ENCODE data around the gene EIF3L.
A peak's percentile ranks its signal among the peaks of the same experiment; 100 is the strongest.

The EIF3L gene

DNA sequence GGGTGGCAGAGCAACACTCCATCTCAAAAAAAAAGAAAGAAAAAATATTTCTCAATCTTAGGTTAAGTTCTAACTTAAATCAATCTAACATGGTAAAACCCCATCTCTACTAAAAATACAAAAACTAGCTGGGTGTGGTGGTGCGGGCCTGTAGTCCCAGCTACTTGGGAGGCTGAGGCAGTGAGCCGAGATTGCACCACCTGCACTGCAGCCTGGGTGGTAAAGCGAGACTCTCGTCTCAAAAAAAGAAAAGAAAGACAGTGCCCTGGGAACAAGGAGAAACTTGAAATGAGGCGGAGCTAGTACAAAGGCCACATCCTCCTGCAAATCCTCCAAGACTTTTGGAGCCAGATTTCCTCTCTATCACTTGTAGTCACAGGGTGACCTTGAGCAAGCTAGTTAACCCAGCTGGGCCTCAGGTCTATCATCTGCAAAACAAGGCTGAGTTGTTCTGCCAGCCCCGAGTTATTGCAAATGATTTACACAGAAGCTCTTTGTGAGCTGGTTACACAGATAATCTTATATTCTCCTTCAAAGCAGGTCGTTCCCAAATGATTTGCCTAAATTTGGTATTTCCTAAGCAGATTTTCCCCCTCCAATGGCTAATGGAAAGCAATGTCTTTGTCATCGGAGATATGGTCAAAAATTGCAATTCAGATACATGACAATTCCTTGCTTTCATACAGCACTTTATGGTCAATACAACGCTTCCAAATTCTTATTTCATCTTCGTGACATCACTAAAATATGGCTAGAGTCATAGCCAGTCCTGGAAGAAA is 7.0 kb upstream of the EIF3L start:
- Histone ChIP-seq H4K20me1 (ENCODE audit: control insufficient read depth, insufficient read depth, low read depth, low read length) (no peaks in the 10 kb centered on the region), H3K4me3 (ENCODE audit: low read length) (peak overlapping the region; percentile 96), H3K36me3 (ENCODE audit: control insufficient read depth, low read length) (peaks cover 25% of the 10 kb centered on the region), H3F3A (ENCODE audit: control insufficient read depth, insufficient read depth) (peaks cover 22% of the 10 kb centered on the region), H3K4me1 (ENCODE audit: control insufficient read depth, low read length) (peaks cover 19% of the 10 kb centered on the region), H3K27ac (ENCODE audit: low read depth, low read length) (no peak overlapping the region), H3K4me2 (ENCODE audit: low read length) (peak overlapping the region; percentile 82), H3K9me3 (ENCODE audit: control insufficient read depth, insufficient read depth, low read length) (peaks cover 7% of the 10 kb centered on the region; the same call in 1 of the 2 replicates), H3K79me2 (ENCODE audit: control insufficient read depth, low read length) (peaks cover 35% of the 10 kb centered on the region), H3K9me2 (replicated peaks; ENCODE audit: control insufficient read depth, low read length) (no peaks in the 10 kb centered on the region), H3K27me3 (ENCODE audit: control insufficient read depth, low read length) (no peaks in the 10 kb centered on the region)
- TF ChIP-seq EZH2phosphoT487 (IDR thresholded peaks at IDR 0.05; ENCODE audit: borderline replicate concordance, low read length) = no peak
- TF ChIP-seq, protein P1, sequence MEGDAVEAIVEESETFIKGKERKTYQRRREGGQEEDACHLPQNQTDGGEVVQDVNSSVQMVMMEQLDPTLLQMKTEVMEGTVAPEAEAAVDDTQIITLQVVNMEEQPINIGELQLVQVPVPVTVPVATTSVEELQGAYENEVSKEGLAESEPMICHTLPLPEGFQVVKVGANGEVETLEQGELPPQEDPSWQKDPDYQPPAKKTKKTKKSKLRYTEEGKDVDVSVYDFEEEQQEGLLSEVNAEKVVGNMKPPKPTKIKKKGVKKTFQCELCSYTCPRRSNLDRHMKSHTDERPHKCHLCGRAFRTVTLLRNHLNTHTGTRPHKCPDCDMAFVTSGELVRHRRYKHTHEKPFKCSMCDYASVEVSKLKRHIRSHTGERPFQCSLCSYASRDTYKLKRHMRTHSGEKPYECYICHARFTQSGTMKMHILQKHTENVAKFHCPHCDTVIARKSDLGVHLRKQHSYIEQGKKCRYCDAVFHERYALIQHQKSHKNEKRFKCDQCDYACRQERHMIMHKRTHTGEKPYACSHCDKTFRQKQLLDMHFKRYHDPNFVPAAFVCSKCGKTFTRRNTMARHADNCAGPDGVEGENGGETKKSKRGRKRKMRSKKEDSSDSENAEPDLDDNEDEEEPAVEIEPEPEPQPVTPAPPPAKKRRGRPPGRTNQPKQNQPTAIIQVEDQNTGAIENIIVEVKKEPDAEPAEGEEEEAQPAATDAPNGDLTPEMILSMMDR (IDR thresholded peaks at IDR 0.05; ENCODE audit: low read depth, low read length, poor library complexity, severe bottlenecking) = no peak

DNA sequence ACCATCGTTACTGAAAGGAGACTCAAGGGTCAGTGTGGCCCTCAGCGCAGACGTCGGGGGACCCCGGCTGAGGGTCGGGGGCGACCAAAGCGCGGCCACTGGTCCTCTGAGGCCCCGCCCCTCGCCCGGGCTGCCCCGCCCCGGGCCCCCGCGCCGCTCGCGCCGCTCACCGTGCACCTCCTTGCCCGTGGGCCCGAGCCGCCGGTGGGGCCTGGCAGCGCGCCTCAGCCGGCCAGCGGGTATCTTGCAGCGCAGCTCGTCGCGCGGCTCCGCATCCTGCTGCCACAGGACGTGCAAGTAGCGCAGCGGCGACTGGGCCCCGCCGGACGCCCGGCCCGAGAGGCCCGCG is 5.5 kb upstream of the EIF3L start:
- peak overlapping the region; percentile 66 for H3K27ac ChIP-seq (ENCODE audit: low read depth, low read length)
- H3K79me2 ChIP-seq (ENCODE audit: control insufficient read depth, low read length) = peaks cover 49% of the 10 kb centered on the region
- no peaks in the 10 kb centered on the region for H4K20me1 ChIP-seq (ENCODE audit: control insufficient read depth, insufficient read depth, low read depth, low read length)

DNA sequence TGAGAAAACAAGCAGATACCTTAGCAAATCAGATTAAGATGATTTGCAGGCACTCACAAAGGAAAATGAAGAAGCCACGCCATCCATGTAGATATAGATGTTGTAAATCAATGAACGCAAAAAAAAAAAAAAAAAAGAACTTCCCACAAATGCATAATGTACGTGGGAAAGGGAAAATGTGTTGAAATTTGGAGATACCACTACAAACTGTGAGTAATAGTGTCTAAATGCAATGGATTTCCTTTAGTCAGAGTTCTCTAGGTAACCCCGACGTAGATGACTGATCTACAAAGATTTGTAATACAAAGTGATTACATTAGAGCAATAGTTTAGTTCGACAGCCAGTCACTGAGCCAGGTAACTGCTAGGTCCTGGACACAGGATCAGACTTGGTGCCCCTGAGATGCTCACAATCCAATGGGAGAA is 4.3 kb upstream of the EIF3L start:
- Histone ChIP-seq H3K9me3 (ENCODE audit: control insufficient read depth, insufficient read depth, low read length) (peaks cover 7% of the 10 kb centered on the region; the same call in 1 of the 2 replicates), H3F3A (ENCODE audit: control insufficient read depth, insufficient read depth) (peaks cover 27% of the 10 kb centered on the region), H3K27me3 (ENCODE audit: control insufficient read depth, low read length) (no peaks in the 10 kb centered on the region), H3K4me3 (ENCODE audit: low read length) (peak overlapping the region; percentile 96), H3K4me1 (ENCODE audit: control insufficient read depth, low read length) (peaks cover 32% of the 10 kb centered on the region), H3K27ac (ENCODE audit: low read depth, low read length) (peak overlapping the region; percentile 66), H3K36me3 (ENCODE audit: control insufficient read depth, low read length) (peaks cover 26% of the 10 kb centered on the region), H3K9me2 (replicated peaks; ENCODE audit: control insufficient read depth, low read length) (no peaks in the 10 kb centered on the region), H3K4me2 (ENCODE audit: low read length) (peak overlapping the region; percentile 82), H3K79me2 (ENCODE audit: control insufficient read depth, low read length) (peaks cover 61% of the 10 kb centered on the region), H4K20me1 (ENCODE audit: control insufficient read depth, insufficient read depth, low read depth, low read length) (0 out of 2 replicates have a peak, but pooled peaks cover 3% of the 10 kb centered on the region)
- TF ChIP-seq, protein P1 (IDR thresholded peaks at IDR 0.05; ENCODE audit: low read depth, low read length, poor library complexity, severe bottlenecking) = no peak
- TF ChIP-seq EZH2phosphoT487 (IDR thresholded peaks at IDR 0.05; ENCODE audit: borderline replicate concordance, low read length) = no peak

More for the DNA sequence above, 5.5 kb upstream of the EIF3L start:
- Histone ChIP-seq H3K4me2 (ENCODE audit: low read length) (peak overlapping the region; percentile 82), H3K9me2 (replicated peaks; ENCODE audit: control insufficient read depth, low read length) (no peaks in the 10 kb centered on the region), H3K4me3 (ENCODE audit: low read length) (peak overlapping the region; percentile 96), H3K27me3 (ENCODE audit: control insufficient read depth, low read length) (no peaks in the 10 kb centered on the region), H3F3A (ENCODE audit: control insufficient read depth, insufficient read depth) (peaks cover 27% of the 10 kb centered on the region), H3K9me3 (ENCODE audit: control insufficient read depth, insufficient read depth, low read length) (peaks cover 7% of the 10 kb centered on the region; the same call in 1 of the 2 replicates), H3K36me3 (ENCODE audit: control insufficient read depth, low read length) (peaks cover 25% of the 10 kb centered on the region), H3K4me1 (ENCODE audit: control insufficient read depth, low read length) (peaks cover 30% of the 10 kb centered on the region)
- TF ChIP-seq, protein P1 (IDR thresholded peaks at IDR 0.05; ENCODE audit: low read depth, low read length, poor library complexity, severe bottlenecking) = no peak
- no peak for TF ChIP-seq EZH2phosphoT487 (IDR thresholded peaks at IDR 0.05; ENCODE audit: borderline replicate concordance, low read length)
